ENCODE measurements around the gene ZSWIM3.

ZSWIM3 gene

DNA sequence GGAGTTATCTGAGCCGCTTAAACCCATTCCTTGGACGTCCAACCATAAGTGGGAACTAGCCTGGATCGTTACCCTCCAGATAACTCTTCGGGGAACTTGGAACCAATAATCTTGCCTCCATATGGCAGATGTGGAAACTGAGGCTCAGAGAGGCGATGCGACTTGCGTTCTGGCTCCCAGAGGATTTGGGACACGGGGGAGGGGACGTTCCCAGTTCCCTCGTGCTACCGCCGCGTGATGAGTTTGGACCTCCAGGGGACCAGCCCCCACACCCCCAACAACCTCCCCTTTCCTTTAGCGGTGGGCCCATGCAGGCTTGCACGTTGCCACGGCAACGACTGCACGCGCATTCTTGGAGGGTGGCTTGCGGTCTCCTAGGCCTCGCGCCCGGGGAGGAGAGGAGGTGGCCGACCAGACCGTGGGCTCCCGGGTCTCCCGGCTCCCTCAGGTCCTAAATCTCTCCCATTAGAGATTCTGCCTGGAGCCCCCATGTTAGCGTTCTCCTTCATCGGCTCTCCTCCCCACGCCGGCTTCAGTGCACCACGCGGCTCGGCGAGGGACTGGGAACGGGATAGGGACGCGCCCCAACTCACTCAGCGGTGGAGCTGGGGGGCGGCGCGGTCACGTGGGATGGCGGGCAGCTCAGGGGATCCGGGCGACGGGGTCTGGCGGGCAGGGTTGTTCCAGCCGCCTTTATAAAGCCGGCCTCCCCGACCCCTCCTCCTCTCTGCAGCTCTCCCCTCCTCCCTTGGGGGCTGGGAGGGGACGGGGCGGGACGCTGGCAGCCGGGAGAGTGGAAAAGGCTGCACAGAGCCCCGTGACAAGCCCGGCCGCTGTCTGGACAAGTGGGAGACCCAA, 54.3 kb downstream of the ZSWIM3 start, which contains the start of gene PLTP:
Gene PLTP, minus strand, starts transcription at position 670 of the 858 bp plus-strand sequence. CDS start 703 bp downstream, outside the sequence.
- H3K9me3 ChIP-seq (ENCODE audit: control insufficient read depth, low read length), result no peaks in the 10 kb centered on the region
- no peaks in the 10 kb centered on the region for H3K27me3 ChIP-seq (ENCODE audit: control insufficient read depth, insufficient read depth, low read length)
- H3K9ac ChIP-seq (ENCODE audit: low read length), result peak within 1 kb of the TSS; percentile 52
- peaks cover 24% of the 10 kb centered on the region for H3K4me1 ChIP-seq (ENCODE audit: control insufficient read depth, insufficient read depth, low read length)
- peak within 1 kb of the TSS; percentile 23 for H3K4me3 ChIP-seq (ENCODE audit: low read length)
- H3K36me3 ChIP-seq (ENCODE audit: control insufficient read depth, insufficient read depth, low read length), result no peaks in the 10 kb centered on the region

DNA sequence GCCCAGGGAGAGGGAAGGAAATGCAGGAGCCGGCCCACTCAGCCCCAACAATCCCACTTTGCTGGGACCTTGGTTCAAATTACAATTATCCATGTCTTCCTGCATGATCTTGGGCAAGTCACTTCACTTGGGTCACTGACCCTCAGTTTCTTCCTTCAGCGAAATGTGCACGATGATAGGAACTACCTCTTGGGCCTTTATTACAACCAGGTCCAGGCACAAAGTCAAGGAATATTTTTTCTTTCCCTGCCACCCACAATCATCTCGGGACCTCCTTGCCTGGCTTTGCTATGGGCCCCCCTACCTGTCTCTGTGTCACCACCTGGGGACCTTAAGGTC, 54.9 kb downstream of the ZSWIM3 start:
- Histone ChIP-seq H3K9ac (ENCODE audit: low read length) (peak overlapping the region; percentile 34), H3K9me3 (ENCODE audit: control insufficient read depth, low read length) (no peaks in the 10 kb centered on the region), H3K36me3 (ENCODE audit: control insufficient read depth, insufficient read depth, low read length) (no peaks in the 10 kb centered on the region), H3K4me3 (ENCODE audit: low read length) (no peak overlapping the region), H3K4me1 (ENCODE audit: control insufficient read depth, insufficient read depth, low read length) (peaks cover 24% of the 10 kb centered on the region), H3K27me3 (ENCODE audit: control insufficient read depth, insufficient read depth, low read length) (no peaks in the 10 kb centered on the region)

DNA sequence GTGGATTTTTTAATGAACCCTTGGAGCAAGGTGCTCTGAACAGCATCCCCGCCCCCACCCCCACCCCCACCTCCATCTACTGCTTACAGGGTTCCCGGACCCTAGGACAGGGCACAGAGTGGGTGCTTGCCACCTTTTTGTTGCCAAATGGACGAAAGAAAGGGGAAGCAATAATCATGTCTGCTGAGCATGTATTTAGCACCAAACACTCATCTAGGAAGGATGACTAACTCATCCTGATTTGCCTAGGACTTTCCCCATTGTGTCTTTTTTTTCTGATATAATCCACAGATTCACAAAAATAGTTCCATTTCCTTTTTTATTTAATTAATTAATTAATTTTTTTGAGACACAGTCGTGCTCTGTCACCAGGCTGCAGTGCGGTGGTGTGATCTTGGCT, 55.7 kb downstream of the ZSWIM3 start:
- no peaks in the 10 kb centered on the region for H3K36me3 ChIP-seq (ENCODE audit: control insufficient read depth, insufficient read depth, low read length)
- H3K27me3 ChIP-seq (ENCODE audit: control insufficient read depth, insufficient read depth, low read length), result no peaks in the 10 kb centered on the region
- H3K9me3 ChIP-seq (ENCODE audit: control insufficient read depth, low read length), result no peaks in the 10 kb centered on the region
- H3K4me3 ChIP-seq (ENCODE audit: low read length), result no peak overlapping the region
- peaks cover 24% of the 10 kb centered on the region for H3K4me1 ChIP-seq (ENCODE audit: control insufficient read depth, insufficient read depth, low read length)
- no peak overlapping the region for H3K9ac ChIP-seq (ENCODE audit: low read length)

DNA sequence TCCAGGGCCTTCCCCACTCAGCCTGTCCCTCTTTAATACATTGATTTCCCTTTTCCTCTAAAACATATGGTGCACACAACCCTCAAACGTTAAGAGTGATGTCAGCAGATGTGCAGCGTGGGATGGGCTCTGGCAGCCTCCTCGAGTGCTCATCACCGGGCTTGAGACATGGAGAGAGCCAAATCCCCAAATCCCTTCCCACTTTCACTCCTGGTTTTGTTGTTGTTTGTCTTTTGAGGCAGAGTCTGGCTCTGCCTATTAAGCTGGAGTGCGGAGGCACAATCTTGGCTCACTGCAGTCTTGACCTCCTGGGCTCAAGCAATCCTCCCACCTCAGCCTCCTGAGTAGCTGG, 60.4 kb downstream of the ZSWIM3 start:
- H3K4me1 ChIP-seq (ENCODE audit: control insufficient read depth, insufficient read depth, low read length), result peaks cover 14% of the 10 kb centered on the region

DNA sequence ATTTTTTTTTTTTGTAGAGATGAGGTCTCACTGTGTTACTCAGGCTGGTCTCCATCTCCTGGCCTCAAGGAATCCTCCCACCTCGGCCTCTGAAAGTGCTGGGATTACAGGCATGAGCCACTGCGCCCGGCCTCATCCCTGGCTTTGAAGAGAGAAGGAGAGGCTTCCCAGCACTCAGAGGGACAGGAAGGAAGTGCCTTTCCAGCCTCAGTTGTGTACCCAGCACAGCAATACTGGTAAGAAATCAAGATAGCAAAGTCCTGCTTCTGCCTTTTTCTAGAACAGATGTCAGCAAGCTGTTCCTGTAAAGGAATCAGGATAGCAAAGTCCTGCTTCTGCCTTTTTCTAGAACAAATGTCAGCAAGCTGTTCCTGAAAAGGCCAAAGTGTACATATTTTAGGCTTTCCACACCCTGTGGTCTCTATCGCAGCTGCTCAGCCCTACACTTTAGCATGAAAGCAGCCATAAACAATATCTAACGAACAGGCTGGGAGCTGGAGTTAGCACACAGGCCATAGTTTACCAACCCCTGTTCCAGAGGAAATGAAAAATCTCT, 60.8 kb downstream of the ZSWIM3 start:
- Histone ChIP-seq H3K4me1 (ENCODE audit: control insufficient read depth, insufficient read depth, low read length) (peaks cover 14% of the 10 kb centered on the region), H3K9me3 (ENCODE audit: control insufficient read depth, low read length) (no peaks in the 10 kb centered on the region), H3K27me3 (ENCODE audit: control insufficient read depth, insufficient read depth, low read length) (no peaks in the 10 kb centered on the region), H3K36me3 (ENCODE audit: control insufficient read depth, insufficient read depth, low read length) (no peaks in the 10 kb centered on the region), H3K4me3 (ENCODE audit: low read length) (no peak overlapping the region), H3K9ac (ENCODE audit: low read length) (no peak overlapping the region)

More for the DNA sequence above, 60.4 kb downstream of the ZSWIM3 start:
- no peaks in the 10 kb centered on the region for H3K9me3 ChIP-seq (ENCODE audit: control insufficient read depth, low read length)
- H3K27me3 ChIP-seq (ENCODE audit: control insufficient read depth, insufficient read depth, low read length), result no peaks in the 10 kb centered on the region
- no peak overlapping the region for H3K9ac ChIP-seq (ENCODE audit: low read length)
- no peaks in the 10 kb centered on the region for H3K36me3 ChIP-seq (ENCODE audit: control insufficient read depth, insufficient read depth, low read length)
- no peak overlapping the region for H3K4me3 ChIP-seq (ENCODE audit: low read length)

DNA sequence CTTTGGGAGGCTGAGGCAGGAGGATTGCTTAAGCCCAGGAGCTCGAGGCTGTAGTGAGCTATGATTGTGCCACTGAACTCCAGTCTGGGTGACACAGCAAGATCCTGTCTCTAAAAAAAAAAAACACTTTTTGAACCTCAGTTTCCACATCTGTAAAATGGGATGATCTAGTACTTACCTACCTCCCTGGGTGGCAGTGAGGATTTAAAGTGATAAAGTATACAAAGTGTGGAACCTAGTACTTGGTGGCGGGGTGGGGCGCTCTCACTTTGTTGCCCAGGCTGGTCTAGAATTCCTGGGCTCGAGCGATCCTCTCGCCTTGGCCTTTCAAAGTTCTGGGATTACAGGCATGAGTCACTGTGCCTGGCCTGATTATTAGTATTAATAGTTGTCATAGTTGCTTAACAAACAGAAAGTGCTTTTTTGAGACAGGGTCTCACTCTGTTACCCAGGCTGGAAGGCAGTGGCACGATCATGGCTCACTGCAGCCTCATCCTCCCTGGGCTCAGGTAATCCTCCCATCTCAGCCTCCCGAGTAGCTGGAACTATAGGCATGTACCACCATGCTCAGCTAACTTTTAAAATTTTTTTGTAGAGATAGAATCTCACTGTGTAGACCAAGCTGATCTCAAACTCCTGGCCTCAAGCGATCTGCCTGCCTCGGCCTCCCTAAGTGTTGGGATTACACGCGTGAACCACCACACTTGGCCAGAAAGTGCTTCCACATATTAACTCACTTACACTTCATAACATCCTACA, 61.5 kb downstream of the ZSWIM3 start:
- Histone ChIP-seq H3K9me3 (ENCODE audit: control insufficient read depth, low read length) (no peaks in the 10 kb centered on the region), H3K4me1 (ENCODE audit: control insufficient read depth, insufficient read depth, low read length) (peaks cover 14% of the 10 kb centered on the region), H3K9ac (ENCODE audit: low read length) (no peak overlapping the region), H3K4me3 (ENCODE audit: low read length) (no peak overlapping the region), H3K27me3 (ENCODE audit: control insufficient read depth, insufficient read depth, low read length) (no peaks in the 10 kb centered on the region), H3K36me3 (ENCODE audit: control insufficient read depth, insufficient read depth, low read length) (no peaks in the 10 kb centered on the region)

DNA sequence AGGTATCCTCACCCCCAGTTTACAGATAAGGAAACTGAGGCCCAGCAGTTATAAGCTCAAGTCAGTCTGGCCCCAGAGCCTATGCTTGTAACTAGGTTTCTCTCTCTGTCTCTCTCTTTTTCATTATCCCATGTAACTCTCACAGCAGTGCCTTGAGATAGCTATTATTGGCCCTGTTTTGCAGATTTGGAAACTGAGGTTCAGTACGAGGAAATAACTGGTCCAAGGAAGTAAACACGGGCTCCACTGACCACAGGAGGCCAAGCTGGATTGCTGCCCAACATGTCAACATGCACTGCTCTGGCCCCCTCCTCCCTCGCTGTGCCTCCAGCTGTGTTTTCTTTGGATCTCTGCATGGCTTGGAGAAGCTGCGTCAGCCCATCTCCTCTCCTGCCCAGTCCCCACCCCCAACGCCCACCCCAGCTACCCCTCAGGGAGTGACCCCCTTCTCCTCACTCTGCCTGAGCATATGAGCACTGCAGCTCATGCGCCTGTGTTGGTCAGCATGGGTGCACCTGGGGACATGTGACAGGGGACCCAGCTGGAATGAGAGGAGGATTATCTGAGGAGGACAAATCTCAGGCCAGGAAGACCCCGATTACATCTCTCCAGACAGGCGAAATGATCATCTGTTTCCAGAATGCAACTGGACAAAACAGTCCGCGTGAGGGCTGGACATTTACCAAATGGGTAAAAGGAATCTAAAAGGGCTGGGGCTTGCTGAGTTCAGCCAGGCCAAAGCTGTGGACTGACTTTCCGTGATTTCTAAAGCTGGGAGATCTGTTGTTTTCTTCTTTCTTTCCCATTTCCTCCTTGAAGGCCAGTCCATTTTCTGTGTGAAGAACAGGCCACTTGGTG, 62.4 kb downstream of the ZSWIM3 start:
- H3K4me3 ChIP-seq (ENCODE audit: low read length), result no peak overlapping the region
- H3K4me1 ChIP-seq (ENCODE audit: control insufficient read depth, insufficient read depth, low read length), result peaks cover 7% of the 10 kb centered on the region
- H3K9ac ChIP-seq (ENCODE audit: low read length), result no peak overlapping the region
- no peaks in the 10 kb centered on the region for H3K9me3 ChIP-seq (ENCODE audit: control insufficient read depth, low read length)
- H3K27me3 ChIP-seq (ENCODE audit: control insufficient read depth, insufficient read depth, low read length), result no peaks in the 10 kb centered on the region
- no peaks in the 10 kb centered on the region for H3K36me3 ChIP-seq (ENCODE audit: control insufficient read depth, insufficient read depth, low read length)

DNA sequence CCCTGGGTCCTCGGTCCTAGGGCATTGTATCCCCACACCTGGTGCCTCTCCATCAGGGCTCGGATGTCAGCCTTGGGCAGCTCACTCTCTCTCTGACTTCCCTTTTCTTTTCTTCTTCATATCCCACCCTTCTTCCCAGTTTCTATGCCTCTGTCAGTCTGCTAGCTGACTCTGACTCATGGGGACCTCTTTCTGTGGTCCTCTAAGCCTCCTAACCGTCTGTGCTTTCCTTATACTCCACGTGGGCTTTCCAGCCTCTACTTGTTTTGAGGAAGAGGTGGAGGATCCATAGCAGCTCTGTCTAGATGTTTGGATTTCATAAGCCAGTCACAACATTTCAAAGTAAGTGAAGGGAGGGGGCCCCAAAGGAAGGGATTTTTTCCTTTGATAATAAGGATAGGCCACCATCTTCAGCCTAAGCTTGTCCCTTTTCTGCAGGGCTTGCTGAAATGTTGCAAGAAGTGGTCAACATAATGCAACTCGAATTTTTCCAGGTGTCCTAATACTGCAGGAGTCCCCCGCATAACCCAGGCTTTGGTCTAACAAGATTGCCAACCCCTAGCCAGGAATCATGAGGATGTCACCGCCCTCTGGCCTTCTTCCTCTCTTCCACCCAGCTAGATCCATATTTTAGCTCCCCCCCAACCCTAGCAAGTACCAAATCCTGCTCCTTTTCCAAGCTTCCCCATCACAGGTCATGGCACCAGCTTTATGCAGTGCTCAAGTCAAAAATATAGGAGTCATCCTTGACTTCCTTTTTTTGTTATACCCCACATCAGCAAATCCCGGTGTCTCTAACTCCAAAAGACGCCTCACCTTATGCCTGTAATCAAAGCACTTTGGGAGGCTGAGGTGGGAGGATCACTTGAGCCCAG, 63.3 kb downstream of the ZSWIM3 start:
- Histone ChIP-seq H3K4me3 (ENCODE audit: low read length) (no peak overlapping the region), H3K9me3 (ENCODE audit: control insufficient read depth, low read length) (no peaks in the 10 kb centered on the region), H3K36me3 (ENCODE audit: control insufficient read depth, insufficient read depth, low read length) (no peaks in the 10 kb centered on the region), H3K4me1 (ENCODE audit: control insufficient read depth, insufficient read depth, low read length) (peaks cover 5% of the 10 kb centered on the region), H3K27me3 (ENCODE audit: control insufficient read depth, insufficient read depth, low read length) (no peaks in the 10 kb centered on the region), H3K9ac (ENCODE audit: low read length) (no peak overlapping the region)

DNA sequence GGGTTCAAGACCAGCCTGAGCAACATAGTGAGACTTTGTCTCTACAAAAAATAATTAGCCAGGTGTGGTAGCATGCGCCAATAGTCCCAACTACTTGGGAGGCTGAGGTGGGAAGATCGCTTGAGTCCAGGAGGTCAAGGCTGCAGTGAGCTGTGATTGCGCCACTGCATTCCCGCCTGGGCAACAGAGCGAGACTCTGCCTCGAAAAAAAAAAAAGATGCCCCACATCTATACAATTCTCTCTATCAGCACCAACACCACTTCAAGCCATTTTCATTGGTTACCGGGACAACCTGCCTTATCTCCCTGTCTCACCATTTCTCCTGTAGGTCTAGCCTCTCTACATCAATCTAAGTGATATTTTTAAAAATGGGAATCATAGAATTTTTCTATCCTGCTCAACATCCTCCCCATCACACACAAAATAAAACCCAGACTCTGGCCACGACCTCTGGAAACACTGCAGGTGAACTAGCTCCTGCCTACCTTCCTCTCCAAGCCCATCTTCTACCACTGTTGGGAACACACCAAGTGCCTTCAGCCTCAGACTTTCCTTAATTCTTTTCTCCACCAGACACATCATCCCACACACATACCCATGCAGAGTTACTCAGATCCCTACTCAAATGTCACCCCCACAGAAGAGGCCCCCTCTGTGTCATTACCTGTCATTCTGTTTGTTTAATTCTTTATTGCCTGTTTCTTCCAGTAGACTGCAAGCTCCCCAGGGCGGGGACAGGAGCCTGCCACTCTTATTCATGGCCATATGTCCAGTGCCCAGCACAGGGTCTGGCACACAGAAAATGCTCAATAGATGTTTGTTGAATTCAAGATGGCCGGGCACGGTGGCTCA, 64.1 kb downstream of the ZSWIM3 start:
- Histone ChIP-seq H3K4me3 (ENCODE audit: low read length) (no peak overlapping the region), H3K9ac (ENCODE audit: low read length) (no peak overlapping the region), H3K36me3 (ENCODE audit: control insufficient read depth, insufficient read depth, low read length) (no peaks in the 10 kb centered on the region), H3K9me3 (ENCODE audit: control insufficient read depth, low read length) (no peaks in the 10 kb centered on the region), H3K27me3 (ENCODE audit: control insufficient read depth, insufficient read depth, low read length) (no peaks in the 10 kb centered on the region), H3K4me1 (ENCODE audit: control insufficient read depth, insufficient read depth, low read length) (peaks cover 5% of the 10 kb centered on the region)

DNA sequence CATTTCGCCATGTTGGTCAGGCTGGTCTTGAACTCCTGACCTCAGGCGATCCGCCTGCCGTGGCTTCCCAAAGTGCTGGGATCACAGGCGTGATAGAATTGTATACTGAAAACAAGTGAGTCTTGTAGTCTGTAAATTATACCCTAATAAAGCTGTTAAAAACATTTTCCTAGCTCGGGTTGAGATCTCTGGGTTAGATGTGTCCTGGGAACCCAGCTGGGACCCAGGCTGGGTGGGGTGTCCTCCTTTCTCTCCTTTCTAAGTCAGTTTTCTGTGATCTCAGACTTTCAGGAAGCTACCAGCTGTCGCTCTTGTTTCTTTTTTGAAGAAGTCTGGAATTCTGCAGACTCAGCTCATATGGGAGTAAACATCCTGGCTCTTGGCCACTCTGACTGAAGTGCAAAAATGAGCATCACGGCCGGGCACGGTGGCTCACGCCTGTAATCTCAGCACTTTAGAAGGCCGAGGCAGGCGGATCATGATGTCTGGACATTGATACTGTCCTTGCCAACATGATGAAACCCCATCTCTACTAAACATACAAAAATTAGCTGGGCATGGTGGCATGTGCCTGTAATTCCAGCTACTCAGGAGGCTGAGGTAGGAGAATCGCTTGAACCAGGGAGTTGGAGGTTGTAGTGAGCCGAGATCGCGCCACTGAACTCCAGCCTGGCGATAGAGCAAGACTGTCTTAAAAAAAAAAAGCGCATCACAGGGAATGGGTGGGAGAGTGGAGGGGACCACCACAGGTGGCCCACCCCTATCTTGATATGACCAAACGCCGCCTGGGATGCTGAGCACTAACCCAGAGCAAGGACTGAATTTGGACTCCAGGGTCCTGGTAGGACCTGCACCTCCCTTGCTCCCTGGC, 67.2 kb downstream of the ZSWIM3 start:
- Histone ChIP-seq H3K9ac (ENCODE audit: low read length) (no peak overlapping the region), H3K4me1 (ENCODE audit: control insufficient read depth, insufficient read depth, low read length) (peaks cover 5% of the 10 kb centered on the region), H3K4me3 (ENCODE audit: low read length) (no peak overlapping the region)

More for the DNA sequence above, 67.2 kb downstream of the ZSWIM3 start:
- Histone ChIP-seq H3K27me3 (ENCODE audit: control insufficient read depth, insufficient read depth, low read length) (no peaks in the 10 kb centered on the region), H3K9me3 (ENCODE audit: control insufficient read depth, low read length) (no peaks in the 10 kb centered on the region), H3K36me3 (ENCODE audit: control insufficient read depth, insufficient read depth, low read length) (no peaks in the 10 kb centered on the region)

Data from mucosa of stomach (tissue), 1 donor.